GM13977 (cell line): Measurements from ENCODE around the gene ZBED5.

Experiments
- DNase-seq: peaks from one replicate; pipeline ENCODE4 v3.0.0; 2012; ENCODE audit warnings: low spot score
- in situ Hi-C: fragments of 300-500 bp; cut with MboI; formaldehyde crosslinking; loops from one replicate; pipeline ENCODE4 v1.12.0; 2022; ENCODE audit warnings: low sequenced_read_pairs, low pct_unique_long_range_greater_than_20kb, mixed read lengths, inconsistent platforms; ENCODE audit not compliant: unreplicated experiment
- TF ChIP-seq, protein P1 (sequence below): IDR thresholded peaks from 2 replicates; pipeline ENCODE4 v1.5.1; 2012; ENCODE audit warnings: mild to moderate bottlenecking, control low read depth; ENCODE audit not compliant: insufficient read depth; ENCODE audit errors: extremely low read depth, missing control alignments

The ZBED5 gene

DNA sequence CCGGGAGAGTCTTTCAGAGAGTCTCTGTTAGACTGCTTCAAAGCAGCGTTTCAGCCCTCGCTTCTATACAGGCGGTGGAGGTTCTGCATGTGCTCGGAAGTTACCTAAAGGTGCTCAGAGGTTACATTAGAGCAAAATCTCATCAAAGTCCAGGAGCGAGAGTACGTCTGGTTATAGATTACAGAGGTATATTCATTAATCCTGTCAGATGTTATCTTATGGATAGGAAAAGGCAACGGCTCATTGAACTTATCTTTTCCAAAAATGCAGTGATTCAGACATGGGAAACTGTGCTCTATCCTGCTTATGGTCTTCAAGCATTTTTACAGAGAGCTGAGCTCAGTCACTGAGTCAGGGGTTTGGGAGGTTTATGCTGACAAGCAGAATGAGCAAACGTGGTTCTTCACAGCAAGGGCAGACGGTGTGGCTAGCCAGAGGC is 9.1 kb upstream of the ZBED5 start:
- DNase-seq = no peak
- TF ChIP-seq, protein P1, sequence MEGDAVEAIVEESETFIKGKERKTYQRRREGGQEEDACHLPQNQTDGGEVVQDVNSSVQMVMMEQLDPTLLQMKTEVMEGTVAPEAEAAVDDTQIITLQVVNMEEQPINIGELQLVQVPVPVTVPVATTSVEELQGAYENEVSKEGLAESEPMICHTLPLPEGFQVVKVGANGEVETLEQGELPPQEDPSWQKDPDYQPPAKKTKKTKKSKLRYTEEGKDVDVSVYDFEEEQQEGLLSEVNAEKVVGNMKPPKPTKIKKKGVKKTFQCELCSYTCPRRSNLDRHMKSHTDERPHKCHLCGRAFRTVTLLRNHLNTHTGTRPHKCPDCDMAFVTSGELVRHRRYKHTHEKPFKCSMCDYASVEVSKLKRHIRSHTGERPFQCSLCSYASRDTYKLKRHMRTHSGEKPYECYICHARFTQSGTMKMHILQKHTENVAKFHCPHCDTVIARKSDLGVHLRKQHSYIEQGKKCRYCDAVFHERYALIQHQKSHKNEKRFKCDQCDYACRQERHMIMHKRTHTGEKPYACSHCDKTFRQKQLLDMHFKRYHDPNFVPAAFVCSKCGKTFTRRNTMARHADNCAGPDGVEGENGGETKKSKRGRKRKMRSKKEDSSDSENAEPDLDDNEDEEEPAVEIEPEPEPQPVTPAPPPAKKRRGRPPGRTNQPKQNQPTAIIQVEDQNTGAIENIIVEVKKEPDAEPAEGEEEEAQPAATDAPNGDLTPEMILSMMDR = no peak

GRCh38 chr11:10865837-10866270 is 8.0 kb upstream of the ZBED5 start:
- DNase-seq = no peak
- TF ChIP-seq, protein P1 = no peak
- in situ Hi-C loops = no loop called here

More for the DNA sequence above, 9.1 kb upstream of the ZBED5 start:
- in situ Hi-C loops = no loop called here

- TF ChIP-seq, protein P1 = no peak
- in situ Hi-C loops = no loop called here
- no peak for DNase-seq
Observed at GRCh38 chr11:10864688-10865087, 6.8 kb upstream of the ZBED5 start.

DNA sequence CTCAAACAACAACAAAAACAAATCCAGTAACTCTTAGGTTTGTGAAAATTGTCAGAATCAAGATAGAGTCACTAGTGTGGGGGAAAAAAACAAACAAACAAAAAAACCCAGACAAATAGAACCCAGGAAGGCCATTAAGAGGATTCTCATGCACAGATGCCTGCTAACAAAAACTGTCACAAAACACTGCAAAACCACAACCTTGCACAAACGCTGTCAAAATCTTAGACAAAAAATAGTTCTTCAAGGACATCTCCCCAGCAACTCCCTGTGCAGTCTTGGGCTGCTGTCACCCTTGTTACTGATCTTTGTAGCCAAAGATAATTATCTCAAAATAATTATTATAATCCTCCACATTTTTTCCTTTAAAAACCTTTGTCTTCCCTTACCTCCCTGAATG is 4.6 kb upstream of the ZBED5 start:
- TF ChIP-seq, protein P1 = no peak
- in situ Hi-C loops = no loop called here
- DNase-seq = no peak

DNA sequence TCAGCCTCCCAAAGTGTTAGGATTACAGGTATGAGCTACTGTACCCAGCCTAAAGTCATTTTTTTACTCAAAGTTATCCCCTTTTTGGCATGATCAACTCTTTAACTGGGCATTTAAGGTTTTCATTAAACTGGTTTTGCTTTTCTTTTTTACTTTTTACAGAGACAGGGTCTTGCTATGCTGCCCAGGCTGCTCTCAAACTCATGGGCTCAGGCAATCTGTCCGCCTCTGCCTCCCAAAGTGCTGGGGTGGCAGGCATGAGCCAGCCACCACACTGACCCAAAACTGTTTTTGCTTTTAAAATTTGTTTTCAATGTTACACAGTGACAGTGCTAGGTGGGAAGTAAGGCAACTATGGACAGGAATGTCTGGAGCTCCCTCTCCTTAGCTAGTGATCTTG is 3.9 kb upstream of the ZBED5 start:
- in situ Hi-C loops = no loop called here

DNA sequence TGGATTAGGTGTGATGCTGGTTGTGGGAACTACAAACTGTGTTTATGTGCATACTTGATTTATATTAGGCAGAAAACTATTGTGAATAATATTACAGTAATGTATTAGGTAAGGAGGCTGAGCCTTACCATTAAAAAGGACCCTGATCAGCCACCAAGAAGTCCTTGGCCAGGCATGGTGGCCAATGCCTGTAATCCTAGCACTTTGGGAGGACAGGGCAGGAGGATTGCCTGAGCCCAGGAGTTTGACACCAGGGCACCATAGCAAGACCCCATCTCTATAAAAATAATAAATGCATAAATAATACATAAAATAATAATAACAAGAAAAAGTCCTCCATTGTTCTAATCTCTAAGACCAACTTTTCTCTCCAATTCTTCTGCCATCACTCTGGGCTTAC is 3.2 kb upstream of the ZBED5 start:
- TF ChIP-seq, protein P1 = no peak
- DNase-seq = no peak
- in situ Hi-C loops = no loop called here

More for the DNA sequence above, 3.9 kb upstream of the ZBED5 start:
- no peak for DNase-seq
- TF ChIP-seq, protein P1 = no peak
